Esophagus mucosa (tissue), 1 donor: ENCODE data around the gene AQP5. TPM values are rescaled to one million over a fixed set of nuclear protein-coding genes. Genes with fewer than 3 reads are reported as not detected.

Experiments used
- ATAC-seq: fragments of 200-7000 bp; cut with Tn5 transposase; one replicate; pipeline ENCODE4 v1.9.1; 2020
- total RNA-seq: library from RNA; stranded (reverse); gene quantifications from one replicate; pipeline ENCODE4 v1.2.4, GENCODE V29; 2023
- donor health status: DM: yes; HTN: yes; CAD: no.

AQP5 gene
- total RNA-seq, 1 donor from 2014 or later: 1.3 TPM

- no peak for ATAC-seq
These were observed 11.1 kb upstream of the AQP5 start, which contains the start of gene AQP2 for GRCh38 chr12:49950273-49951251. AQP2 (plus strand) TSS chr12:49950737; CDS start chr12:49950831, 94 bp downstream.

- no peak for ATAC-seq
These were observed 10.0 kb upstream of the AQP5 start for GRCh38 chr12:49951411-49952240.

GRCh38 chr12:49952391-49953055 is 9.1 kb upstream of the AQP5 start:
- no peak for ATAC-seq

GRCh38 chr12:49953151-49953550 is 8.5 kb upstream of the AQP5 start:
- peak; percentile 63 for ATAC-seq

- no peak for ATAC-seq
These were observed 7.5 kb upstream of the AQP5 start for GRCh38 chr12:49953961-49954846.

GRCh38 chr12:49954863-49955830 is 6.5 kb upstream of the AQP5 start:
- no peak for ATAC-seq

- no peak for ATAC-seq
These were observed 5.6 kb upstream of the AQP5 start for GRCh38 chr12:49955899-49956662.

- ATAC-seq: peak; percentile 5
These were observed 4.8 kb upstream of the AQP5 start for GRCh38 chr12:49956663-49957569.

GRCh38 chr12:49957570-49957967 is 4.1 kb upstream of the AQP5 start:
- ATAC-seq: no peak

GRCh38 chr12:49959685-49960473 is 1.8 kb upstream of the AQP5 start:
- ATAC-seq: no peak

GRCh38 chr12:49960474-49961110 is 1.1 kb upstream of the AQP5 start:
- ATAC-seq: no peak

GRCh38 chr12:49961993-49962764 is 507 bp downstream of the AQP5 start:
- ATAC-seq: no peak

- ATAC-seq: peak; percentile 59
These were observed 1.4 kb downstream of the AQP5 start for GRCh38 chr12:49962861-49963765.

GRCh38 chr12:49963976-49964815 is 2.5 kb downstream of the AQP5 start:
- no peak for ATAC-seq
